ENCODE measurements around the gene PSAP.

DNA sequence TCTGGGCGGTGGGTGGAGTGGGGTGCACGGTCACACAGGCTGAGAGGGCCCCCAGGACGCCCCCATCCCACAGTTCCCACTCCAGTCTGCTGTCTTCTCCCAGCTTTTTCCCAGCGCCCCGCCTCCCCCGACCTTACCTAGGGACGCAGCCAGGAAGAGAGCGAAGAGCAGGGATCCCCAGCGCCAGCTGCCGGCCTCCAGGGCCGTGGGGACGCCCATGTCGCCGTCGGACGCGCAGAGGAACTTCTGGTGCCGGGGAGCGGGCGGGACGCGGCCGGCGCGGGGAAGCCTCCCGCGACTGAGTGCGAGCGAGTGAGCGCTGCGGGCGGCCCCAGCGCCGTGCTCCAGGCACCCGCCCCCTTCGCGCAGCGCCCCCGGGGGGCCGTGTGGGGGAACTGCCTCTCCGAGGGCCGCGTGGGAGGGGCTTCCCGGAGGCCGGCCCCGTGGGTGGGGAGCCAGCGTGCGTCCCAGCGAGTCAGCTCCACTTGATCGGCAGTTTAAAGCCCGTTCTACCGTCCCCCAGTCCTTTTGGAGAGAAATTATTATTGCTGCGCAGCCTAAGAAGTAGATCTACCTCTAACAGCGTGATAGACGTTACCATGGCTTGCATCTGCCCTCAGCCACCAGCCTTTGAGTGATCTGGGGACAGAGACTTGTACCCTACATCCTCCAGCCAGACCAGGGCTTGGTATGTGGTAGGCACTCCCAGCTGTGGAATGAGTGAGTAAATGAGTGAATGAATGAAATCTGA, 77.7 kb downstream of the PSAP start, which contains the start of gene VSIR:
- TF ChIP-seq, protein P1, sequence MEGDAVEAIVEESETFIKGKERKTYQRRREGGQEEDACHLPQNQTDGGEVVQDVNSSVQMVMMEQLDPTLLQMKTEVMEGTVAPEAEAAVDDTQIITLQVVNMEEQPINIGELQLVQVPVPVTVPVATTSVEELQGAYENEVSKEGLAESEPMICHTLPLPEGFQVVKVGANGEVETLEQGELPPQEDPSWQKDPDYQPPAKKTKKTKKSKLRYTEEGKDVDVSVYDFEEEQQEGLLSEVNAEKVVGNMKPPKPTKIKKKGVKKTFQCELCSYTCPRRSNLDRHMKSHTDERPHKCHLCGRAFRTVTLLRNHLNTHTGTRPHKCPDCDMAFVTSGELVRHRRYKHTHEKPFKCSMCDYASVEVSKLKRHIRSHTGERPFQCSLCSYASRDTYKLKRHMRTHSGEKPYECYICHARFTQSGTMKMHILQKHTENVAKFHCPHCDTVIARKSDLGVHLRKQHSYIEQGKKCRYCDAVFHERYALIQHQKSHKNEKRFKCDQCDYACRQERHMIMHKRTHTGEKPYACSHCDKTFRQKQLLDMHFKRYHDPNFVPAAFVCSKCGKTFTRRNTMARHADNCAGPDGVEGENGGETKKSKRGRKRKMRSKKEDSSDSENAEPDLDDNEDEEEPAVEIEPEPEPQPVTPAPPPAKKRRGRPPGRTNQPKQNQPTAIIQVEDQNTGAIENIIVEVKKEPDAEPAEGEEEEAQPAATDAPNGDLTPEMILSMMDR (IDR thresholded peaks at IDR 0.05; ENCODE audit: low read depth, low read length): peak; percentile 55
- TF ChIP-seq EZH2phosphoT487 (IDR thresholded peaks at IDR 0.05; ENCODE audit: low read depth): no peak

Data from OCI-LY3 (cell line).